Measurements from ENCODE around the gene FLNB. TPM values are rescaled to one million over a fixed set of nuclear protein-coding genes. Genes with fewer than 3 reads are reported as not detected.
A peak's percentile ranks its signal among the peaks of the same experiment; 100 is the strongest.

Gene FLNB
- total and polyA plus RNA-seq, 3 experiments from 2014 or later, result 11.5 to 12.8 (median 12.2) TPM

DNA sequence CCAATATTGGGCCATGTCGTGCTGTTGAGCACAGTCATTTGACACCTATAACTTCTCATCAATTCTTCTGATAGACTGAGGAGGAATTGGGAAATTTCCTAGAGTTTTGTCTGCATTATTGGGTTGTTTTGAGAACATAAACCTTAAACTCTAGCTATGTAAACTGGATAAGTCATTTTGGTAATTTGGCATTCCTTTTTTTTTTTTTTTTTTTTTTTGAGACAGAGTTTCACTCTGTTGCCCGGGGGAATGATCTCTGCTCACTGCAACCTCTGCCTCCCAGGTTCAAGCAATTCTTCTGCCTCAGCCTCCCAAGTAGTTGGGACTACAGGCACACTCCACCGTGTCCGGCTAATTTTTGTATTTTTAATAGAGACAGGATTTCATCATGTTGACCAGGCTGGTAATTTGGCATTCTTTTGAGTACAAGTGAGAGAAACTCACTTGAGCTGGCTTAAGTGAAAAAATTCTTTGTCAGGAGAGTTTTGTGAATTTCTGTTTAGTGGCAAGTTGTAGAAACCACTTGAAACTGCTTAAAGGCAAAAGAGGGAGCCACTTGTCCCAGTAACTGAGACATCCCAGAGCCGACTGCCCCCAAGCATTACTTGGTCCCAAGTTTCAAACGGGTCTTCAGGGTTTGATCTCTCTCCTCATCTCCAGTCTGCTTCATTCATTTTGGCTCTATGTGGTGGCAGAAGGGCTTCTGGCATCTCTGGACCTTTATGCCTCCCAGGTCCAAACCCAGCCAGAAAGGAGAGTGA, 34.9 kb downstream of the FLNB start:
- H3K4me3 Mint-ChIP-seq, result peak overlapping the region in 1 of 7 donors; percentile 35
- H3K9me3 ChIP-seq (ENCODE audit: low read length), result no peaks in the 10 kb centered on the region
- H3K27me3 ChIP-seq (ENCODE audit: insufficient read depth, low read length, poor library complexity, severe bottlenecking), result no peaks in the 10 kb centered on the region
- ChIA-PET POLR2A (no interaction called here), CTCF (interaction anchor here (1.3 kb wide), 1 partner anchor 39 kb away, joined by 3 read pairs; no protein-coding TSS in a partner anchor)
- no peaks in the 10 kb centered on the region for H3K36me3 Mint-ChIP-seq
- H3K9me3 Mint-ChIP-seq, result no peaks in the 10 kb centered on the region
- H3K27me3 Mint-ChIP-seq, result no peaks in the 10 kb centered on the region
- H3K4me1 Mint-ChIP-seq, result peaks cover 11 to 23% (median 16%) of the 10 kb centered on the region in 3 donors
- H3K4me3 ChIP-seq (ENCODE audit: low read length), result no peak overlapping the region
- H3K4me1 ChIP-seq (ENCODE audit: insufficient read depth, low read length), result peaks cover 13% of the 10 kb centered on the region
- no peaks in the 10 kb centered on the region for H3K36me3 ChIP-seq (ENCODE audit: insufficient read depth, low read length)
- no peak for DNase-seq
- H3K27ac Mint-ChIP-seq, result peak overlapping the region in 2 of 8 donors; percentile 17 to 43
- no peak overlapping the region for H3K27ac ChIP-seq (ENCODE audit: low read depth, low read length)

DNA sequence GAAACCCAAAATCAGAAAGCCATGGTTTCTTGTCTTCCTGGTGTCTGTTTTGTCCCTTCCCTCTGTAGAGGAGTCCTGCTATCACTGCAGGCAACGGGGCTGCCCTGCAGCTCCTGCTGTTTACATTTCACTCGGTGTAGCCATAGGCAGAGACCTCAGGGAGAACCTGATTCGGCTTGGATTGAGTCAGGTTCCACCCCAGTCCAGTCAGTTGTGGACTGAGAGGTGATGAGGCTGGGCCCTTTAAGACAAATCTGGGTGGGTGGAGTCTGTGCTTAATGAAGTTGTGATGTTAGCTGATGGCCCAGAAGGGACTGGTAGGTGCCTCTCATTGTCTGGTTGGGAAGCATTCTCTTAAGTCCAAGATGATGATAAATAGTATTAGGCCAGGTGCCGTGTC, 35.7 kb downstream of the FLNB start:
- CTCF ChIA-PET, result interaction anchor here (1.3 kb wide), 1 partner anchor 40 kb away, joined by 3 read pairs; no protein-coding TSS in a partner anchor
- Mint-ChIP-seq H3K27ac (peak overlapping the region in 1 of 8 donors; percentile 81), H3K4me1 (peaks cover 11 to 23% (median 16%) of the 10 kb centered on the region in 3 donors)

DNA sequence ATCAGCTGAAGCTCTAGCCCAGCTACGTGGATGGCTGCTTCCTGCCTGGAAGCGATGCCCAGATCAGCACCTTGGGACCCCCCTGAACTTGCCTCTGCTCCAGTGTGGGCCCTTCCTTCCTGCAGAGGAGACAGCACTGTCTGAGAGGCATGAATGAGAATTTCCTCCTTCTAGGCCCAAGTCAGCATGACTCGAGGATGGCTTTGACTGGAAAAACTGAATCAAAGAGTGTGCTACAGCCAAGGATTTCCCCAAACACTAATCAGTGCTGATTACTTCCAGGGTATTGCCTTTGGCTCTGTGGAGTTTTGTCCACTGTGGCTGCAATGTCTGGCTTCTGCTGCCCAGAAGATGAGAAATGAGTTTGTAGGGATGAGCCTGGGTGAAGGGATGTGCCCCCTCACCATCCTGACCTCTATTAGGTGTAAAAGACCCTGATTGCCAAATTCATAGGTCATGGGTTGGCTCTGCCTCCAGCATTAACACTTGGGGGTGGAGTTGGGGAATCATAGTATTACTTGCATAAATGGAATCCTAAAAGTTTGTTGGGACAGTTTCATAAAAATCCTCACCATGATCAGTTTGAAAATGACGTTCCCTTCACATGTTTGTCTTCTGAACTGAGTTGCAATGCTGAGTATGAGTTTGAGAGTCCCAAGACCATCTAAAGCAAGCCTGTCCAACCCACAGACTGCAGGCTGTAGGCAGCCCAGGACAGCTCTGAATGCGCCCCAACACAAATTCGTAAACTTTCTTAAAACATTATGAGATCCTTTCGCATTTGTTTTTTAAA, 36.7 kb downstream of the FLNB start:
- peak overlapping the region in 2 of 8 donors; percentile 3 to 33 for H3K27ac Mint-ChIP-seq
- peaks cover 11 to 23% (median 16%) of the 10 kb centered on the region in 3 donors for H3K4me1 Mint-ChIP-seq
- H3K27me3 Mint-ChIP-seq, result peaks cover 0 to 2% of the 10 kb centered on the region in 2 donors
- no peak overlapping the region for H3K27ac ChIP-seq (ENCODE audit: low read depth, low read length)
- H3K27me3 ChIP-seq (ENCODE audit: insufficient read depth, low read length, poor library complexity, severe bottlenecking), result no peaks in the 10 kb centered on the region
- no peak overlapping the region for H3K4me3 Mint-ChIP-seq
- no peak for DNase-seq
- no peaks in the 10 kb centered on the region for H3K9me3 Mint-ChIP-seq
- CTCF ChIA-PET, result no interaction called here
- POLR2A ChIA-PET, result no interaction called here
- H3K36me3 Mint-ChIP-seq, result no peaks in the 10 kb centered on the region
- H3K4me3 ChIP-seq (ENCODE audit: low read length), result no peak overlapping the region
- peaks cover 13% of the 10 kb centered on the region for H3K4me1 ChIP-seq (ENCODE audit: insufficient read depth, low read length)
- H3K9me3 ChIP-seq (ENCODE audit: low read length), result no peaks in the 10 kb centered on the region
- no peaks in the 10 kb centered on the region for H3K36me3 ChIP-seq (ENCODE audit: insufficient read depth, low read length)

More for the DNA sequence above, 35.7 kb downstream of the FLNB start:
- Mint-ChIP-seq H3K9me3 (no peaks in the 10 kb centered on the region), H3K27me3 (no peaks in the 10 kb centered on the region), H3K36me3 (no peaks in the 10 kb centered on the region), H3K4me3 (no peak overlapping the region)
- Histone ChIP-seq H3K27me3 (ENCODE audit: insufficient read depth, low read length, poor library complexity, severe bottlenecking) (no peaks in the 10 kb centered on the region), H3K27ac (ENCODE audit: low read depth, low read length) (no peak overlapping the region), H3K9me3 (ENCODE audit: low read length) (no peaks in the 10 kb centered on the region), H3K4me1 (ENCODE audit: insufficient read depth, low read length) (peaks cover 13% of the 10 kb centered on the region), H3K4me3 (ENCODE audit: low read length) (no peak overlapping the region), H3K36me3 (ENCODE audit: insufficient read depth, low read length) (no peaks in the 10 kb centered on the region)
- no peak for DNase-seq
- POLR2A ChIA-PET, result no interaction called here

DNA sequence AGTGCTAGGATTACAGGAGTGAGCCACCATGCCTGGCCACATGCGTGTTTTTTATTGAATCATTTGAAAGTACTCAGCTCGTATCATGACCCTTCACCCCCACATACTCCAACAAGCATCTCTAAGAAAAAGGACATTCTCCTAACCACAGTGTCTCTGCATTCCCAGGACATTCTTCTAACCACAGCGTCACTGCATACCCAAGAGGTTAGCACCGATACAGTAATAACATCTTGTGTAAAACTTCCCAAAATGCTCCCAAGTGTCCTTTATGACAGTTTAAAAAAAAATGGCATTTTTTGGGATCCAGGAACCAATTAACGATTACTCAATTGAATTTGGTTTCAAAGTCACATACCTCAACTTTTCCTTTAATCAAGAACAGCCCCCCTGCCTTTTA, 39.6 kb downstream of the FLNB start:
- no peaks in the 10 kb centered on the region for H3K36me3 ChIP-seq (ENCODE audit: insufficient read depth, low read length)
- no peaks in the 10 kb centered on the region for H3K9me3 ChIP-seq (ENCODE audit: low read length)
- H3K27me3 ChIP-seq (ENCODE audit: insufficient read depth, low read length, poor library complexity, severe bottlenecking), result no peaks in the 10 kb centered on the region
- POLR2A ChIA-PET, result no interaction called here
- Mint-ChIP-seq H3K36me3 (no peaks in the 10 kb centered on the region), H3K9me3 (no peaks in the 10 kb centered on the region), H3K4me3 (no peak overlapping the region), H3K27me3 (peaks cover 0 to 2% of the 10 kb centered on the region in 2 donors), H3K27ac (no peak overlapping the region), H3K4me1 (peaks cover 0 to 6% (median 4%) of the 10 kb centered on the region in 3 donors)
- DNase-seq, result no peak
- no peak overlapping the region for H3K4me3 ChIP-seq (ENCODE audit: low read length)
- CTCF ChIA-PET, result no interaction called here
- no peaks in the 10 kb centered on the region for H3K4me1 ChIP-seq (ENCODE audit: insufficient read depth, low read length)
- H3K27ac ChIP-seq (ENCODE audit: low read depth, low read length), result no peak overlapping the region

DNA sequence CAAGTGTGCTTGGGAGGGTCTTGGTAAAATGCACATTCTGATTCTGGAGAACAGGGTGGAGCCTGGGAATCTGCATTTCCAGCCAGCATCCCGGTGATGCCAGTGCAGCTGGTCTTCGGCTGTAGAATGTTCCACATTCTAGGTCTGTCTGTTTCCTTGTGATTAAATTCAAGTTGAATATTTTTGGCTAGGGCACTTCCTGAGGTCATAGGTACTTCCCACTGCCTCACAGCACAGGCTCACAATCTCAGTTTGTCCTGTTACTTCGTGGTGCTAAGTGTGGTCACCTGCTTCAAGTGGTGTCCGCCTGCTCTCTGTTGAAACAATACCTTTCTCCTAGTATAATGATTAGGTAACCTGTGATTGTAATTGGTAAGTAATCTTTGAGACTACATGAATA, 40.1 kb downstream of the FLNB start:
- Histone ChIP-seq H3K27me3 (ENCODE audit: insufficient read depth, low read length, poor library complexity, severe bottlenecking) (no peaks in the 10 kb centered on the region), H3K4me3 (ENCODE audit: low read length) (no peak overlapping the region), H3K9me3 (ENCODE audit: low read length) (no peaks in the 10 kb centered on the region), H3K27ac (ENCODE audit: low read depth, low read length) (no peak overlapping the region), H3K4me1 (ENCODE audit: insufficient read depth, low read length) (no peaks in the 10 kb centered on the region), H3K36me3 (ENCODE audit: insufficient read depth, low read length) (no peaks in the 10 kb centered on the region)
- Mint-ChIP-seq H3K27me3 (peaks cover 0 to 2% of the 10 kb centered on the region in 2 donors), H3K27ac (peak overlapping the region in 1 of 8 donors; percentile 12), H3K4me1 (peaks cover 0 to 5% (median 4%) of the 10 kb centered on the region in 3 donors), H3K9me3 (no peaks in the 10 kb centered on the region), H3K4me3 (no peak overlapping the region), H3K36me3 (no peaks in the 10 kb centered on the region)
- ChIA-PET CTCF (no interaction called here), POLR2A (no interaction called here)
- DNase-seq, result no peak

DNA sequence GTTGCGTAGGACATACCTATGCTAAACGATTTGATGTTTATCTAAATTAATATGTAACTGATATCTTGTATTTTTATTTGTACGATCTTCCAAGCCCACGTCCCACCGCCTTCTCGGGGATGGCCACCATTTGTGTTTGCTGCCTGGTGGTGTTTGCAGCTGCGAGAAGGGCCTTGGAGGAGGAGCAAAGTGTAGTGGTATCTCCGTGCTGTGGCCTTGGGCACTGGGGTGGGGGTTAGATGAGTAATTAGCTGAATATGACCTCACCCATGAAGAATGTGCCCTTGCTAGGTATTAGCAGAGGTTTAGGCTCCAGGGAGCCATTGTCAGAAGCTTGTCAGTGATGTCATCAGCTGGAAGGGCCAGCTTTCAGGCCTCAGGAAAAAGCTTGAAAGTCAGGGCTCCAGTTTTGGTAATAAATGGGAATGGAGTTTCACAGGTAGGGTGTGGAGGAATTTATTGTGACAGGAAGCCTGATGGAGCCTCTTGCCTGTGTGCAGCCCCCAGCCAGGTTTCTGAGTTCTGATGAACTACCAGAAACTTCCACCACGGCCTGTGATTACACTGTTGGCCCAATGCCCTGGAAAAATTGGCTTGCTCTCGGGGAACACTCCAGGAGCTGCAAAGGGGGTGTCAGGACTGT, 41.0 kb downstream of the FLNB start:
- CTCF ChIA-PET, result no interaction called here
- H3K27ac ChIP-seq (ENCODE audit: low read depth, low read length), result no peak overlapping the region

DNA sequence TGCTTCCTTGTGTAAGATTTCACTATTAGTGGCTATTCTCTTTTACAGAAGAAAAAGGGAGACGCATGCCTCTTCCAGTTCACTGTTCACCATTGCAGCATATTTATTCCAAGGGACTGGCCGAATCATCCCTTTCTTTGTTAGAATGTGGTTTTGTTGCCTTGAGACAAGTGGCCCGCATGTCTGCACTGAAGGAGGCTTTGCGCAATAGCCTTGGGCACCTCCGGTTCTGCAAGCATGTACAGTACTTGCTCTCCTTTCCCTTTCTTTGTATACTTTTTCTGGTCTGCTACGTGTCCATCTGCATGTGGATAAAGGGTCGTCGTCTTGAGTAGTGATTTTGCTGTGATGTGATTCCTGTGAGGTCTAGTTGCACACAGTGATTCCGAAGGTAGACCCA, 43.0 kb downstream of the FLNB start:
- Mint-ChIP-seq H3K4me1 (peaks cover 0 to 7% (median 0%) of the 10 kb centered on the region in 3 donors), H3K4me3 (no peak overlapping the region), H3K27ac (peak overlapping the region in 2 of 8 donors; percentile 31 to 70), H3K9me3 (no peaks in the 10 kb centered on the region), H3K36me3 (peaks cover 0 to 4% (median 2%) of the 10 kb centered on the region in 3 donors), H3K27me3 (peaks cover 0 to 2% of the 10 kb centered on the region in 2 donors)
- no peak overlapping the region for H3K4me3 ChIP-seq (ENCODE audit: low read length)
- no peak for DNase-seq
- ChIA-PET CTCF (no interaction called here), POLR2A (no interaction called here)
- no peaks in the 10 kb centered on the region for H3K27me3 ChIP-seq (ENCODE audit: insufficient read depth, low read length, poor library complexity, severe bottlenecking)
- H3K36me3 ChIP-seq (ENCODE audit: insufficient read depth, low read length), result no peaks in the 10 kb centered on the region
- no peaks in the 10 kb centered on the region for H3K9me3 ChIP-seq (ENCODE audit: low read length)
- H3K27ac ChIP-seq (ENCODE audit: low read depth, low read length), result no peak overlapping the region
- H3K4me1 ChIP-seq (ENCODE audit: insufficient read depth, low read length), result no peaks in the 10 kb centered on the region

More for the DNA sequence above, 41.0 kb downstream of the FLNB start:
- Mint-ChIP-seq H3K9me3 (no peaks in the 10 kb centered on the region), H3K4me1 (peaks cover 0 to 4% (median 0%) of the 10 kb centered on the region in 3 donors), H3K36me3 (peaks cover 0 to 1% (median 0%) of the 10 kb centered on the region in 3 donors), H3K27ac (peak overlapping the region in 3 of 8 donors; percentile 42 to 81 (median 76)), H3K27me3 (peaks cover 0 to 2% of the 10 kb centered on the region in 2 donors), H3K4me3 (no peak overlapping the region)
- no peaks in the 10 kb centered on the region for H3K4me1 ChIP-seq (ENCODE audit: insufficient read depth, low read length)
- POLR2A ChIA-PET, result no interaction called here
- H3K4me3 ChIP-seq (ENCODE audit: low read length), result no peak overlapping the region
- H3K27me3 ChIP-seq (ENCODE audit: insufficient read depth, low read length, poor library complexity, severe bottlenecking), result no peaks in the 10 kb centered on the region
- no peaks in the 10 kb centered on the region for H3K9me3 ChIP-seq (ENCODE audit: low read length)
- DNase-seq, result no peak
- no peaks in the 10 kb centered on the region for H3K36me3 ChIP-seq (ENCODE audit: insufficient read depth, low read length)

All from CD8-positive, alpha-beta memory T cell (primary cell).